SU-DHL-6 (cell line): ENCODE data around the gene SLC24A1.

Experiments used
- H2AFZ ChIP-seq: fragments of 200-600 bp; sonication (generic); 2 replicates; pipeline ENCODE4 v1.6.1; 2014; ENCODE audit warnings: low read depth, mild to moderate bottlenecking, moderate library complexity, mixed read lengths, antibody characterized with exemption, low read length; ENCODE audit not compliant: severe bottlenecking
- H3F3A ChIP-seq: fragments of 200-600 bp; shearing (Covaris generic); 2 replicates; pipeline ENCODE4 v1.6.0; 2016; ENCODE audit warnings: antibody characterized with exemption, mild to moderate bottlenecking; ENCODE audit not compliant: insufficient read depth
- H3K27ac ChIP-seq: fragments of 200-600 bp; sonication (generic); 2 replicates; pipeline ENCODE4 v1.5.1; 2016; ENCODE audit warnings: low read depth, mild to moderate bottlenecking, low read length, moderate library complexity, mixed read lengths
- H3K27me3 ChIP-seq: fragments of 200-600 bp; sonication (generic), shearing (Covaris generic); 2 replicates; pipeline ENCODE4 v1.6.0; 2014; ENCODE audit warnings: mild to moderate bottlenecking, low read length
- H3K36me3 ChIP-seq: fragments of 200-600 bp; sonication (generic); 2 replicates; pipeline ENCODE4 v1.6.1; 2014; ENCODE audit warnings: mild to moderate bottlenecking, low read length, mixed read lengths
- H3K4me2 ChIP-seq: fragments of 300-600, 200-600 bp; shearing (Covaris generic), sonication (generic); 2 replicates; pipeline ENCODE4 v1.6.0; 2014; ENCODE audit warnings: low read length, low read depth, mild to moderate bottlenecking; ENCODE audit not compliant: poor library complexity, severe bottlenecking
- H3K4me3 ChIP-seq: fragments of 200-600 bp; sonication (generic); 2 replicates; pipeline ENCODE4 v1.5.1; 2014; ENCODE audit warnings: antibody characterized with exemption, low read length, mild to moderate bottlenecking, mixed read lengths; ENCODE audit not compliant: insufficient read depth, poor library complexity, severe bottlenecking
- H3K79me2 ChIP-seq: fragments of 200-600 bp; sonication (generic); 2 replicates; pipeline ENCODE4 v1.6.1; 2014; ENCODE audit warnings: mild to moderate bottlenecking, low read length, moderate library complexity; ENCODE audit not compliant: insufficient read depth
- H3K9ac ChIP-seq: fragments of 200-600 bp; sonication (generic); 2 replicates; pipeline ENCODE4 v1.7.0; 2014; ENCODE audit warnings: mild to moderate bottlenecking, low read length
- H3K9me2 ChIP-seq: fragments of 200-600 bp; sonication (generic); replicated peaks from 2 replicates; pipeline ENCODE4 v1.6.1; 2014; ENCODE audit warnings: low read length; ENCODE audit not compliant: insufficient read depth
- H3K9me3 ChIP-seq: fragments of 200-600 bp; sonication (generic); 2 replicates; pipeline ENCODE4 v1.6.1; 2014; ENCODE audit warnings: low read length, mixed read lengths; ENCODE audit not compliant: insufficient read depth
- H4K20me1 ChIP-seq: fragments of 200-600 bp; sonication (generic); 2 replicates; pipeline ENCODE4 v1.6.1; 2014; ENCODE audit warnings: low read depth, mild to moderate bottlenecking, antibody characterized with exemption, low read length, moderate library complexity, mixed read lengths
- CTCF ChIP-seq: fragments of 200-600 bp; sonication (generic); IDR thresholded peaks from one replicate; pipeline ENCODE4 v1.5.1; 2017; ENCODE audit warnings: antibody characterized with exemption, mild to moderate bottlenecking, low read length, moderate library complexity; ENCODE audit not compliant: insufficient read depth, poor library complexity, severe bottlenecking
- EZH2phosphoT487 ChIP-seq: fragments of 200-600 bp; sonication (generic), shearing (Covaris generic); conservative IDR thresholded peaks from 2 replicates; pipeline ENCODE4 v1.6.1; 2018; ENCODE audit warnings: mild to moderate bottlenecking, antibody characterized with exemption, low read length, moderate library complexity, mixed read lengths

Gene SLC24A1

GRCh38 chr15:65587094-65587493 lies 34.6 kb upstream of the SLC24A1 start:
- no peaks in the 10 kb centered on the region for H3K79me2 ChIP-seq
- TF ChIP-seq EZH2phosphoT487: no peak
- TF ChIP-seq CTCF: no peak
- H3K9me3 ChIP-seq: no peaks in the 10 kb centered on the region
- H4K20me1 ChIP-seq: no peaks in the 10 kb centered on the region
- H2AFZ ChIP-seq: no peak overlapping the region
- no peaks in the 10 kb centered on the region; the same call in 1 of the 2 replicates for H3F3A ChIP-seq
- no peak overlapping the region for H3K4me2 ChIP-seq
- peaks cover 48% of the 10 kb centered on the region; the same call in 1 of the 2 replicates for H3K36me3 ChIP-seq
- H3K9ac ChIP-seq: no peak overlapping the region
- H3K4me3 ChIP-seq: no peak overlapping the region
- H3K27ac ChIP-seq: no peak overlapping the region
- no peaks in the 10 kb centered on the region for H3K9me2 ChIP-seq
- H3K27me3 ChIP-seq: no peaks in the 10 kb centered on the region

- TF ChIP-seq EZH2phosphoT487 (no peak), CTCF (peak; percentile 38)
- peaks cover 51% of the 10 kb centered on the region for H3K36me3 ChIP-seq
- H3K27me3 ChIP-seq: no peaks in the 10 kb centered on the region
- H3K27ac ChIP-seq: no peak overlapping the region
- H3K9ac ChIP-seq: no peak overlapping the region
- H3K4me2 ChIP-seq: no peak overlapping the region
- H3K4me3 ChIP-seq: no peak overlapping the region
- H3K9me2 ChIP-seq: no peaks in the 10 kb centered on the region
- 0 out of 2 replicates have a peak, but pooled peaks cover 9% of the 10 kb centered on the region for H3F3A ChIP-seq
- H2AFZ ChIP-seq: no peak overlapping the region
- H3K9me3 ChIP-seq: no peaks in the 10 kb centered on the region
- H3K79me2 ChIP-seq: peaks cover 5% of the 10 kb centered on the region; the same call in 1 of the 2 replicates
- no peaks in the 10 kb centered on the region for H4K20me1 ChIP-seq
Observed at GRCh38 chr15:65595960-65596359, 25.8 kb upstream of the SLC24A1 start.

- Histone ChIP-seq H3F3A (0 out of 2 replicates have a peak, but pooled peaks cover 9% of the 10 kb centered on the region), H3K4me2 (no peak overlapping the region), H3K9me3 (no peaks in the 10 kb centered on the region), H2AFZ (no peak overlapping the region), H3K4me3 (no peak overlapping the region), H3K79me2 (peaks cover 5% of the 10 kb centered on the region; the same call in 1 of the 2 replicates), H3K9me2 (no peaks in the 10 kb centered on the region), H4K20me1 (no peaks in the 10 kb centered on the region), H3K27ac (no peak overlapping the region), H3K36me3 (peaks cover 31% of the 10 kb centered on the region), H3K9ac (no peak overlapping the region), H3K27me3 (no peaks in the 10 kb centered on the region)
- no peak for TF ChIP-seq EZH2phosphoT487
Observed at GRCh38 chr15:65598468-65598867, 23.3 kb upstream of the SLC24A1 start.

GRCh38 chr15:65599677-65600076 lies 22.1 kb upstream of the SLC24A1 start:
- H3K27ac ChIP-seq: no peak overlapping the region
- no peaks in the 10 kb centered on the region for H4K20me1 ChIP-seq
- H3K4me3 ChIP-seq: no peak overlapping the region
- no peaks in the 10 kb centered on the region for H3K9me2 ChIP-seq
- no peak overlapping the region for H3K4me2 ChIP-seq
- peaks cover 30% of the 10 kb centered on the region for H3K36me3 ChIP-seq
- no peaks in the 10 kb centered on the region for H3K9me3 ChIP-seq
- H3K9ac ChIP-seq: no peak overlapping the region
- no peaks in the 10 kb centered on the region for H3K27me3 ChIP-seq
- TF ChIP-seq CTCF: no peak
- TF ChIP-seq EZH2phosphoT487: no peak
- H2AFZ ChIP-seq: no peak overlapping the region
- peaks cover 10% of the 10 kb centered on the region; the same call in 1 of the 2 replicates for H3F3A ChIP-seq
- peaks cover 5% of the 10 kb centered on the region; the same call in 1 of the 2 replicates for H3K79me2 ChIP-seq
